Astrocyte (in vitro differentiated cells and primary cell): Measurements from ENCODE around the gene IL2RA. TPM values are rescaled to one million over a fixed set of nuclear protein-coding genes. Genes with fewer than 3 reads are reported as not detected.

Experiments used
- DNase-seq: peaks from one replicate; pipeline ENCODE4 v3.0.0-alpha.2; 2010; ENCODE audit warnings: low read depth
- FAIRE-seq: peaks from 2 replicates; lab custom pipeline; 2011; peaks lifted over from hg19 to GRCh38; lab: Jason Lieb, UNC
- H2AFZ ChIP-seq: 2 replicates; pipeline ENCODE4 v1.6.0; 2012; ENCODE audit warnings: low read depth, low read length, inconsistent platforms
- H3K27ac ChIP-seq: 2 replicates; pipeline ENCODE4 v1.5.1; 2011; ENCODE audit warnings: low read depth, low read length, inconsistent platforms
- H3K27me3 ChIP-seq: 2 replicates; pipeline ENCODE4 v1.6.0; 2011; ENCODE audit warnings: low read length, inconsistent platforms; ENCODE audit not compliant: insufficient read depth
- H3K36me3 ChIP-seq: 2 replicates; pipeline ENCODE4 v1.5.1; 2011; ENCODE audit warnings: low read length, inconsistent platforms; ENCODE audit not compliant: insufficient read depth
- H3K4me1 ChIP-seq: 2 replicates; pipeline ENCODE4 v1.5.1; 2011; ENCODE audit warnings: low read length, inconsistent platforms; ENCODE audit not compliant: insufficient read depth
- H3K4me2 ChIP-seq: 2 replicates; pipeline ENCODE4 v1.6.0; 2012; ENCODE audit warnings: low read length, inconsistent platforms
- H3K4me3 ChIP-seq: 2 replicates; pipeline ENCODE4 v1.5.1; 2011; ENCODE audit warnings: low read depth, mild to moderate bottlenecking, low read length, inconsistent platforms; ENCODE audit not compliant: insufficient read depth
- H3K79me2 ChIP-seq: 2 replicates; pipeline ENCODE4 v1.6.0; 2012; ENCODE audit warnings: mild to moderate bottlenecking, low read length, inconsistent platforms; ENCODE audit not compliant: insufficient read depth
- H3K9ac ChIP-seq: 2 replicates; pipeline ENCODE4 v1.6.0; 2012; ENCODE audit warnings: mild to moderate bottlenecking, low read length, inconsistent platforms
- H3K9me3 ChIP-seq: 2 replicates; pipeline ENCODE4 v1.5.1; 2012; ENCODE audit warnings: low read depth, mild to moderate bottlenecking, low read length, inconsistent platforms; ENCODE audit not compliant: insufficient read depth
- H4K20me1 ChIP-seq: 2 replicates; pipeline ENCODE4 v1.6.0; 2012; ENCODE audit warnings: low read length, inconsistent platforms; ENCODE audit not compliant: insufficient read depth
- H3K27ac Mint-ChIP-seq: one replicate; pipeline ENCODE4 v1.8.0; 2021; ENCODE audit warnings: mild to moderate bottlenecking, mixed read lengths; ENCODE audit not compliant: unreplicated experiment
- H3K27me3 Mint-ChIP-seq: one replicate; pipeline ENCODE4 v1.8.0; 2021; ENCODE audit warnings: low read depth, mixed read lengths; ENCODE audit not compliant: unreplicated experiment
- H3K36me3 Mint-ChIP-seq: one replicate; pipeline ENCODE4 v1.8.0; 2021; ENCODE audit warnings: low read depth, mixed read lengths; ENCODE audit not compliant: unreplicated experiment
- H3K4me1 Mint-ChIP-seq: one replicate; pipeline ENCODE4 v1.8.0; 2021; ENCODE audit warnings: low read depth, mixed read lengths; ENCODE audit not compliant: unreplicated experiment
- H3K4me3 Mint-ChIP-seq: one replicate; pipeline ENCODE4 v1.8.0; 2021; ENCODE audit warnings: mild to moderate bottlenecking, moderate library complexity, mixed read lengths; ENCODE audit not compliant: unreplicated experiment
- H3K9me3 Mint-ChIP-seq: one replicate; pipeline ENCODE4 v1.8.0; 2021; ENCODE audit warnings: mild to moderate bottlenecking, mixed read lengths; ENCODE audit not compliant: unreplicated experiment
- EZH2 ChIP-seq: IDR thresholded peaks from 2 replicates; pipeline ENCODE4 v1.6.1; 2012; ENCODE audit warnings: mild to moderate bottlenecking, low read length, inconsistent platforms; ENCODE audit not compliant: insufficient read depth
- total RNA-seq: library from RNA; stranded (reverse); gene quantifications from 2 replicates; pipeline ENCODE4 v1.2.1, GENCODE V29; 2021
- TF ChIP-seq, protein P1 (sequence below): IDR thresholded peaks from 2 replicates; pipeline ENCODE4 v1.5.1; 2011; ENCODE audit warnings: low read depth, mild to moderate bottlenecking, inconsistent platforms, low read length, moderate library complexity; ENCODE audit not compliant: insufficient read depth

The IL2RA gene
- total RNA-seq, 1 donor from 2014 or later, result not detected

- Mint-ChIP-seq H3K4me3 (no peak overlapping the region), H3K27me3 (peaks cover 4% of the 10 kb centered on the region)
- FAIRE-seq, result no peak
These were observed 70.5 kb downstream of the IL2RA start for GRCh38 chr10:5991708-5992107.

GRCh38 chr10:5989756-5990155, 72.4 kb downstream of the IL2RA start:
- H3K27ac ChIP-seq, result no peak overlapping the region
- H3K27me3 ChIP-seq, result no peaks in the 10 kb centered on the region
- Mint-ChIP-seq H3K27ac (no peak overlapping the region), H3K36me3 (no peaks in the 10 kb centered on the region), H3K9me3 (peaks cover 2% of the 10 kb centered on the region), H3K4me1 (no peaks in the 10 kb centered on the region), H3K4me3 (no peak overlapping the region), H3K27me3 (peaks cover 9% of the 10 kb centered on the region)
- H3K9me3 ChIP-seq, result no peaks in the 10 kb centered on the region
- DNase-seq (no peak), FAIRE-seq (no peak)
- no peak overlapping the region for H3K9ac ChIP-seq
- H4K20me1 ChIP-seq, result no peaks in the 10 kb centered on the region
- no peak overlapping the region for H3K4me3 ChIP-seq
- TF ChIP-seq EZH2, result no peak
- TF ChIP-seq, protein P1, sequence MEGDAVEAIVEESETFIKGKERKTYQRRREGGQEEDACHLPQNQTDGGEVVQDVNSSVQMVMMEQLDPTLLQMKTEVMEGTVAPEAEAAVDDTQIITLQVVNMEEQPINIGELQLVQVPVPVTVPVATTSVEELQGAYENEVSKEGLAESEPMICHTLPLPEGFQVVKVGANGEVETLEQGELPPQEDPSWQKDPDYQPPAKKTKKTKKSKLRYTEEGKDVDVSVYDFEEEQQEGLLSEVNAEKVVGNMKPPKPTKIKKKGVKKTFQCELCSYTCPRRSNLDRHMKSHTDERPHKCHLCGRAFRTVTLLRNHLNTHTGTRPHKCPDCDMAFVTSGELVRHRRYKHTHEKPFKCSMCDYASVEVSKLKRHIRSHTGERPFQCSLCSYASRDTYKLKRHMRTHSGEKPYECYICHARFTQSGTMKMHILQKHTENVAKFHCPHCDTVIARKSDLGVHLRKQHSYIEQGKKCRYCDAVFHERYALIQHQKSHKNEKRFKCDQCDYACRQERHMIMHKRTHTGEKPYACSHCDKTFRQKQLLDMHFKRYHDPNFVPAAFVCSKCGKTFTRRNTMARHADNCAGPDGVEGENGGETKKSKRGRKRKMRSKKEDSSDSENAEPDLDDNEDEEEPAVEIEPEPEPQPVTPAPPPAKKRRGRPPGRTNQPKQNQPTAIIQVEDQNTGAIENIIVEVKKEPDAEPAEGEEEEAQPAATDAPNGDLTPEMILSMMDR, result no peak
- H3K36me3 ChIP-seq, result no peaks in the 10 kb centered on the region
- no peak overlapping the region for H2AFZ ChIP-seq
- no peaks in the 10 kb centered on the region for H3K4me1 ChIP-seq
- no peaks in the 10 kb centered on the region for H3K79me2 ChIP-seq
- H3K4me2 ChIP-seq, result no peak overlapping the region

More at GRCh38 chr10:5991708-5992107, 70.5 kb downstream of the IL2RA start:
- H4K20me1 ChIP-seq, result no peaks in the 10 kb centered on the region
- TF ChIP-seq, protein P1, result no peak
- no peak for TF ChIP-seq EZH2
- H3K9me3 Mint-ChIP-seq, result peaks cover 2% of the 10 kb centered on the region
- no peak for DNase-seq
- no peaks in the 10 kb centered on the region for H3K4me1 Mint-ChIP-seq
- no peak overlapping the region for H3K27ac ChIP-seq
- H3K4me2 ChIP-seq, result no peak overlapping the region
- no peaks in the 10 kb centered on the region for H3K79me2 ChIP-seq
- H3K27ac Mint-ChIP-seq, result no peak overlapping the region
- no peak overlapping the region for H3K9ac ChIP-seq
- no peak overlapping the region for H2AFZ ChIP-seq
- no peaks in the 10 kb centered on the region for H3K36me3 ChIP-seq
- H3K27me3 ChIP-seq, result no peaks in the 10 kb centered on the region
- H3K4me3 ChIP-seq, result no peak overlapping the region
- H3K36me3 Mint-ChIP-seq, result no peaks in the 10 kb centered on the region
- H3K9me3 ChIP-seq, result no peaks in the 10 kb centered on the region
- H3K4me1 ChIP-seq, result no peaks in the 10 kb centered on the region

GRCh38 chr10:5988336-5988920, 73.7 kb downstream of the IL2RA start:
- no peak overlapping the region for H3K27ac ChIP-seq
- Mint-ChIP-seq H3K9me3 (peaks cover 2% of the 10 kb centered on the region), H3K4me3 (no peak overlapping the region), H3K36me3 (no peaks in the 10 kb centered on the region), H3K27ac (no peak overlapping the region), H3K27me3 (peaks cover 18% of the 10 kb centered on the region), H3K4me1 (no peaks in the 10 kb centered on the region)
- no peaks in the 10 kb centered on the region for H3K36me3 ChIP-seq
- DNase-seq (no peak), FAIRE-seq (no peak)
- H4K20me1 ChIP-seq, result no peaks in the 10 kb centered on the region
- no peak overlapping the region for H3K4me3 ChIP-seq
- no peaks in the 10 kb centered on the region for H3K4me1 ChIP-seq
- no peak overlapping the region for H3K4me2 ChIP-seq
- TF ChIP-seq, protein P1, result no peak
- no peak for TF ChIP-seq EZH2
- H3K9me3 ChIP-seq, result no peaks in the 10 kb centered on the region
- no peaks in the 10 kb centered on the region for H3K27me3 ChIP-seq
- H3K9ac ChIP-seq, result no peak overlapping the region
- H2AFZ ChIP-seq, result no peak overlapping the region
- H3K79me2 ChIP-seq, result no peaks in the 10 kb centered on the region
